ENCODE measurements around the gene CNOT1. TPM values are rescaled to one million over a fixed set of nuclear protein-coding genes. Genes with fewer than 3 reads are reported as not detected.

CNOT1 gene
- total and polyA plus RNA-seq, 10 of the 15 experiments (the other 5 are each of a cell fraction or from before 2014, with no cell fraction given) = 101 to 246 (median 175) TPM

GRCh38 chr16:58487566-58488351, 141.9 kb downstream of the CNOT1 start (continued):
- TF ChIP-seq PML (IDR thresholded peaks at IDR 0.05; ENCODE audit: low read length) (no peak), NFXL1 (IDR thresholded peaks at IDR 0.05; ENCODE audit: borderline replicate concordance) (0 out of 2 replicates have a peak, but pooled peaks have one; percentile 32)

GRCh38 chr16:58485184-58485887, 144.3 kb downstream of the CNOT1 start:
- Histone ChIP-seq H3K27me3 (replicated peaks in 1 of 2; ENCODE audit: control insufficient read depth in 2 of 2, insufficient read depth in 2 of 2, low read length in 1 of 2) (no peaks in the 10 kb centered on the region; a peak in 1 of 4 replicates), H3K4me1 (ENCODE audit: control insufficient read depth, insufficient read depth, low read length) (no peaks in the 10 kb centered on the region), H3K9ac (ENCODE audit: control insufficient read depth, insufficient read depth, low read length) (no peak overlapping the region), H4K20me1 (ENCODE audit: control insufficient read depth, insufficient read depth) (no peaks in the 10 kb centered on the region), H3K27ac (ENCODE audit: control insufficient read depth, insufficient read depth) (no peak overlapping the region), H3K36me3 (ENCODE audit: control insufficient read depth in 2 of 2, insufficient read depth in 2 of 2, low read length in 1 of 2) (no peaks in the 10 kb centered on the region), H3K79me2 (ENCODE audit: control insufficient read depth, insufficient read depth, low read length) (no peaks in the 10 kb centered on the region), H3K9me3 (replicated peaks; ENCODE audit: control insufficient read depth, insufficient read depth, low read length) (no peaks in the 10 kb centered on the region), H3K4me2 (ENCODE audit: control insufficient read depth, insufficient read depth) (no peak overlapping the region), H2AFZ (ENCODE audit: control insufficient read depth, low read depth, low read length) (no peak overlapping the region), H3K4me3 (no peak overlapping the region)
- ChIA-PET RAD21 (ENCODE audit: unreplicated experiment) (interaction anchor here (0.5 to 4.5 kb wide), 3 partner anchors 145 to 149 kb away, joined by 3 to 91 read pairs (median 7); no protein-coding TSS in a partner anchor), CTCF (interaction anchor here (0.7 to 12.5 kb wide), 6 partner anchors 70 to 388 kb away, joined by 3 to 209 read pairs (median 4); no protein-coding TSS in a partner anchor), POLR2A (no interaction called here), SMC1A (ENCODE audit: uncharacterized antibody, unreplicated experiment) (interaction anchor here (0.8 to 6.1 kb wide), 7 partner anchors 10 to 288 kb away, joined by 3 to 84 read pairs (median 3); no protein-coding TSS in a partner anchor)
- no peak for FAIRE-seq
- intact Hi-C loops (cut with micrococcal nuclease; ENCODE audit: unreplicated experiment) = loop anchor here (5.0 kb wide), 2 partner anchors 463 to 588 kb away; no protein-coding TSS in a partner anchor
- 41% methylated on average over 11 of the region's 11 CpGs for WGBS (ENCODE audit: insufficient coverage, insufficient replicate concordance, low lambda C conversion rate, missing lambda C conversion rate)
- in situ Hi-C loops (cut with MboI) = no loop called here
- DNase-seq (ENCODE audit: low read depth, low spot score) = no peak
- BruUV-seq (replicated peaks) = no TSS peak
- no peak for ATAC-seq
- TF ChIP-seq HDGF (IDR thresholded peaks at IDR 0.05) = no peak
- no peak for TF ChIP-seq CUX1 (IDR thresholded peaks at IDR 0.05; ENCODE audit: insufficient replicate concordance, low read depth, low read length)
- TF ChIP-seq TCF12 (IDR thresholded peaks at IDR 0.05; ENCODE audit: low read depth, low read length) = no peak
- no peak for TF ChIP-seq CBX3 (IDR thresholded peaks at IDR 0.05; ENCODE audit: borderline replicate concordance, low read depth)
- no peak for TF ChIP-seq JUND (IDR thresholded peaks at IDR 0.05; ENCODE audit: low read depth, low read length)
- TF ChIP-seq POU2F2 (IDR thresholded peaks at IDR 0.05; ENCODE audit: borderline replicate concordance, low read depth, low read length) = no peak
- TF ChIP-seq ZNF274 (IDR thresholded peaks at IDR 0.05; ENCODE audit: insufficient read depth, insufficient read length) = no peak
- no peak for TF ChIP-seq ZNF622 (IDR thresholded peaks at IDR 0.05)
- no peak for TF ChIP-seq WRNIP1 (IDR thresholded peaks at IDR 0.05; ENCODE audit: borderline replicate concordance, low read depth, low read length)
- TF ChIP-seq, protein P1, sequence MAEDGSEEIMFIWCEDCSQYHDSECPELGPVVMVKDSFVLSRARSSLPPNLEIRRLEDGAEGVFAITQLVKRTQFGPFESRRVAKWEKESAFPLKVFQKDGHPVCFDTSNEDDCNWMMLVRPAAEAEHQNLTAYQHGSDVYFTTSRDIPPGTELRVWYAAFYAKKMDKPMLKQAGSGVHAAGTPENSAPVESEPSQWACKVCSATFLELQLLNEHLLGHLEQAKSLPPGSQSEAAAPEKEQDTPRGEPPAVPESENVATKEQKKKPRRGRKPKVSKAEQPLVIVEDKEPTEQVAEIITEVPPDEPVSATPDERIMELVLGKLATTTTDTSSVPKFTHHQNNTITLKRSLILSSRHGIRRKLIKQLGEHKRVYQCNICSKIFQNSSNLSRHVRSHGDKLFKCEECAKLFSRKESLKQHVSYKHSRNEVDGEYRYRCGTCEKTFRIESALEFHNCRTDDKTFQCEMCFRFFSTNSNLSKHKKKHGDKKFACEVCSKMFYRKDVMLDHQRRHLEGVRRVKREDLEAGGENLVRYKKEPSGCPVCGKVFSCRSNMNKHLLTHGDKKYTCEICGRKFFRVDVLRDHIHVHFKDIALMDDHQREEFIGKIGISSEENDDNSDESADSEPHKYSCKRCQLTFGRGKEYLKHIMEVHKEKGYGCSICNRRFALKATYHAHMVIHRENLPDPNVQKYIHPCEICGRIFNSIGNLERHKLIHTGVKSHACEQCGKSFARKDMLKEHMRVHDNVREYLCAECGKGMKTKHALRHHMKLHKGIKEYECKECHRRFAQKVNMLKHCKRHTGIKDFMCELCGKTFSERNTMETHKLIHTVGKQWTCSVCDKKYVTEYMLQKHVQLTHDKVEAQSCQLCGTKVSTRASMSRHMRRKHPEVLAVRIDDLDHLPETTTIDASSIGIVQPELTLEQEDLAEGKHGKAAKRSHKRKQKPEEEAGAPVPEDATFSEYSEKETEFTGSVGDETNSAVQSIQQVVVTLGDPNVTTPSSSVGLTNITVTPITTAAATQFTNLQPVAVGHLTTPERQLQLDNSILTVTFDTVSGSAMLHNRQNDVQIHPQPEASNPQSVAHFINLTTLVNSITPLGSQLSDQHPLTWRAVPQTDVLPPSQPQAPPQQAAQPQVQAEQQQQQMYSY (CRISPR knock-in tag; IDR thresholded peaks at IDR 0.05) = no peak
